Muscle layer of duodenum (tissue), 2 donors: ENCODE measurements around the gene NSMF.
"Not testable (repeated sequence)": the region's sequence is repeated elsewhere in the genome, so short reads cannot be mapped to it uniquely, and the experiment has no call there.

Experiments used
- H3K27ac ChIP-seq: one replicate; pipeline ENCODE4 v1.7.0; 2013; ENCODE audit warnings: mild to moderate bottlenecking, low read length
- H3K27me3 ChIP-seq: one replicate; pipeline ENCODE4 v1.7.0; 2013; ENCODE audit warnings: low read depth, mild to moderate bottlenecking, control low read depth, low read length
- H3K36me3 ChIP-seq, 2 donors: one replicate each; pipeline ENCODE4 v1.7.0; 2013; ENCODE audit warnings: low read length in 2 of 2, control low read depth in 1 of 2, mild to moderate bottlenecking in 1 of 2; ENCODE audit not compliant: insufficient read depth in 2 of 2, control insufficient read depth in 1 of 2
- H3K4me1 ChIP-seq, 2 donors: one replicate each; pipeline ENCODE4 v1.7.0; 2013; ENCODE audit warnings: low read length in 2 of 2, mild to moderate bottlenecking in 2 of 2, control low read depth in 1 of 2, moderate library complexity in 1 of 2; ENCODE audit not compliant: insufficient read depth in 2 of 2, control insufficient read depth in 1 of 2
- H3K4me3 ChIP-seq, 2 donors: one replicate each; pipeline ENCODE4 v1.7.0; 2013; ENCODE audit warnings: low read length in 2 of 2, low read depth in 1 of 2, mild to moderate bottlenecking in 1 of 2
- H3K9me3 ChIP-seq, 2 donors: one replicate each; pipeline ENCODE4 v1.7.0; 2013; ENCODE audit warnings: low read length in 2 of 2, control low read depth in 1 of 2, mild to moderate bottlenecking in 1 of 2; ENCODE audit not compliant: control insufficient read depth in 1 of 2
- donor health status: healthy.

The NSMF gene

DNA sequence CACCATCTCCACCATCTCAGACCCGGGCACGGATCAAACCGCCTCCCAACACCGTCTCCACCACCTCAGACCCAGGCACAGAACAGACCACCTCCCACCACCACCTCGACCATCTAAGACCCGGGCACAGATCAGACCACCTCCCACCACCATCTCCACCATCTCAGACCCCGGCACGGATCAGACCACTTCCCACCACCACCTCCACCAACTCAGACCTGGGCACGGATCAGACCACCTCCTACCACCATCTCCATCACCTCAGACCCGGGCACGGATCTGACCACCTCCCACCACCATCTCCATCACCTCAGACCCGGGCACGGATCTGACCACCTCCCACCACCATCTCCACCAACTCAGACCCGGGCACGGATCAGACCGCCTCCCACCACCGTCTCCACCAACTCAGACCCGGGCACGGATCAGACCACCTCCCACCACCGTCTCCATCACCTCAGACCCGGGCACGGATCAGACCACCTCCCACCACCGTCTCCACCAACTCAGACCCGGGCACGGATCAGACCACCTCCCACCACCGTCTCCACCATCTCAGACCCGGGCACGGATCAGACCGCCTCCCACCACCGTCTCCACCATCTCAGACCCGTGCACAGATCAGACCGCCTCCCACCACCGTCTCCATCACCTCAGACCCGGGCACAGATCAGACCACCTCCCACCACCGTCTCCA is 7.4 kb upstream of the NSMF start:
- not testable (repeated sequence) for H3K27me3 ChIP-seq, H3K36me3 ChIP-seq, H3K9me3 ChIP-seq, H3K27ac ChIP-seq, H3K4me3 ChIP-seq, H3K4me1 ChIP-seq

- H3K4me1 ChIP-seq, result no peaks in the 10 kb centered on the region
These were observed 6.7 kb upstream of the NSMF start for GRCh38 chr9:137465720-137466388.

DNA sequence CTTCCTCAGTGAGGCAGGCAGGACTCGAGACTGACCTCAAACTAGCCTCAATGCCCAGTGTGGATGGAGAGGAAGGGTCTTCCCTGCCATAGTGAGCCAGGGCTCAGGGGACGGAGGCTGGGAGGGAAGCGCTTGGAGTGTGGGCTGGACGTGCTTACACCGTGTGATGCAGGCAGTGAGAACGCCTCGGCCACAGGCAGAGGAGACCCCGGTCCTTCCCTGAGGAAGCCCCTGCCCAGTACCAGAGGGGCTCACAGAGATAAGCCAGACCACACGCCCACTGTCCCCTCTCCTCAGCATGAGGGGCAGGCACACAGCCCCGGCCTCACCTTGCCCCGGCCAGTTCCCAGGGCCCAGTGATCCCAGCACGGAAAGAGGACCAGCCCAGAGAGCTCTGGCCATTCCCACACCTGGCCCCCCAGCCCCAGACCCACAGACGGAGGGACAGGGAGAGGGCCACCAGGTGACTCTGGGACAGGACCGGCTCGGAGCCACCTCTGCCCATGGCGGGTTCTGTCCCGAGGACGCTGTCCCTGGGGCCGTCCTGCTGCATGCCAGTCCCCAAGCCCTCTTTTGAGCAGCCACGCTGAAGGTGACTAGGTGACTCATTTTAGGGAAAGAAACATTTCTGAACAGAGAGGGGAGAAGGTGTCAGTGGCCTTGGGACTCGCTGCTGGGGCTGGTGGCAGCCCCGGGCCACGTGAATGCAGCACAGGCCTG is 6.0 kb upstream of the NSMF start:
- Histone ChIP-seq H3K36me3 (no peaks in the 10 kb centered on the region), H3K4me3 (no peak overlapping the region), H3K9me3 (no peaks in the 10 kb centered on the region), H3K27ac (no peak overlapping the region), H3K27me3 (no peaks in the 10 kb centered on the region), H3K4me1 (no peaks in the 10 kb centered on the region)

More at GRCh38 chr9:137465720-137466388, 6.7 kb upstream of the NSMF start:
- Histone ChIP-seq H3K27me3 (no peaks in the 10 kb centered on the region), H3K27ac (no peak overlapping the region), H3K4me3 (no peak overlapping the region), H3K9me3 (no peaks in the 10 kb centered on the region), H3K36me3 (no peaks in the 10 kb centered on the region)

DNA sequence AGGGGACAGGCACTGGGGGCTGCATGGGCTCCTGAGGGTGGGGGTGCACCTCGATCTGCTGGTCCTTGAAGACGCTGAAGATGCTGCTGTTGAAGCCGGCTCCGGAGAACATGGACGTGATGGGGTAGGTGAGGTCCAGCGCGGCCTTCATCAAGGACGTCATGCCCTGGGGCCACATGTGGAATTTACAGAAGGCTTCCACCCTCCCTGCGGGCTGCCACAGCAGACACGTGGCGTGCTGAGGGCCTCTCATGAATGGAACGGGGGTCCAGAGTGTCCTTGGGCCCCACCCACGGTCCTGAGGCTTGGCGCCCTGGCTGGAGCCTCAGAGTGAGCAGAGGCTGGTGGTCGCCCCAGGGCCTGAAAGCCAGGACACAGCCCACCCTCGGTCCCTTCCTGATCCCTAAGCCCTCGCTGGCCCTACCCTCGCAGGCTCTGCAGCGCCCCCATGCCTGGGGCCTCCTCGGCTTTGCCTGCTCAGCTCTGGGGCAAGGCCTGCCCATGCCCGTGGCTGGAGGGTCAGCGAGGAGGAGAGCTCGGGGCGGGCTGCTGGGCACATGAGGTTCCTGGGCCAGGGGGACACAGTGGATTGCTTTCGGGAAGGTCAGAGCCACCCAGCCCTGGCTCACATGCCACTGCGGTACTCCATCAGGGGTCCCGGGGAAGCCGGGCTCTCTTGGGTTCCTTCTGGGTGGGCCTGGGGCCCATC is 5.3 kb upstream of the NSMF start:
- no peak overlapping the region for H3K4me3 ChIP-seq
- H3K36me3 ChIP-seq, result no peaks in the 10 kb centered on the region
- no peaks in the 10 kb centered on the region for H3K9me3 ChIP-seq
- peaks cover 3 to 5% of the 10 kb centered on the region in 2 donors for H3K4me1 ChIP-seq
- H3K27ac ChIP-seq, result no peak overlapping the region
- no peaks in the 10 kb centered on the region for H3K27me3 ChIP-seq

DNA sequence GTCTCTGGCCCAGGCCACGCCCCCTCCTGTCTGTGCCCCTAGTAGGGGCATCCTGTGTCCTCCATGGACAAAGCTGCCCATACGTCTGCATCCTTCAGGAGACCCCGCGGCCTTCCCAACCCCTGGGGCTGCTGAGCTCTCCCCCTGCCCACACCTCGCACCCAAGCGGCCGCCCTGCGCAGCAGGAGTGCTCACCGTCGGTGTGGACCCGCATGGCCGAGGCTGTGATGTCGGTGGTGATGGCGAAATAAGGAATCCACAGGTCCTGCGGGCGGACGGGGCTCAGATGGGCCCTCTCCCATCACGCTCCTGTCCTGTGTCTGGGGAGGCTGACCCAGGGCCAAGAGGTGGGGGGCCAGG is 4.8 kb upstream of the NSMF start:
- no peaks in the 10 kb centered on the region for H3K36me3 ChIP-seq
- H3K27me3 ChIP-seq, result no peaks in the 10 kb centered on the region
- H3K4me3 ChIP-seq, result no peak overlapping the region
- peaks cover 3 to 5% of the 10 kb centered on the region in 2 donors for H3K4me1 ChIP-seq
- no peak overlapping the region for H3K27ac ChIP-seq
- no peaks in the 10 kb centered on the region for H3K9me3 ChIP-seq

DNA sequence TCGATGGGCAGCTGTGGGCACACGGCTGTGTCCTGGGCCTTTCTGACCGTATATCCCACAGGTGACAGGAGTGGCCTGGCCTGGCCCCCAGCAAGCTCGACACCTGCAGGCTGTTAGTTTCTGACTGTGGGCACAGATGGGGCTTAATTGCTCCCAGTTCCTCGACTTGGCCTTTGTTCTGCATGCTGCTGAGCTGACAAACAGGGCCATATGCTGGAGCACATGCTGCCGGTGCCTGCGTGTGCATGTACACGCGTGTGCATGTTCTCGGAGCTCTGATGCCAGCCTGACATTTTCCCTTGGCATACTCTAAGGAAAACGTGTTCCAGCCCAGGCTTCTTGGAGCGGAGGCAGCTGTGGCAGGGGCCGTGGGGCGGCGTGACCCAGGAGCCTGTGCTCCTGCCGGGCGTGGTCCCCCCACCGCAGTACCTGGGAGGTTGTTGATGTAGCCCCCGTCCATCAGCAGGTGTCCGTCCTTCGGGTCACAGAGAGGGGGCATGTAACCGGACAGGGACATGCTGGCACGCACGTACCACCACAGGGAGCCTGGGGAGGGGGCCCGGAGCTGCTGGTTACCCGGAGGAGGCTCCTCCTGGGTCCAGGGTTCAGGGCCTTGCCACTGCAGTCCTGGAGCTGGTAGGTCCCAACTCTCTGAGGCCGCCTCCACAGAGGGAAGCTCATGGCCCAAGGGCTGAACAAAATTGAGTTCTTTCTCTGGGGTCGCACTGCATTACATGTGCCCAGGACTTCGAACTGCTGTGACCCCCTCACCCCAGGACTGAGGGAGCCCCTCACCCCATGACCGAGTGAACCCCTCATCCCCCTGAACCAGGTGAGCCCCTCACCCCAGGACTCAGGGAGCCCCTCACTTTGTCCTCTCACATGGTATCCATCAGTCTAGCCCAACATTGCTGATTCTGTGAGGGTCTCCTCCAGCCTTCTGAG is 4.1 kb upstream of the NSMF start:
- Histone ChIP-seq H3K27me3 (no peaks in the 10 kb centered on the region), H3K9me3 (no peaks in the 10 kb centered on the region), H3K4me3 (no peak overlapping the region), H3K27ac (no peak overlapping the region), H3K4me1 (peaks cover 3 to 10% of the 10 kb centered on the region in 2 donors), H3K36me3 (no peaks in the 10 kb centered on the region)

DNA sequence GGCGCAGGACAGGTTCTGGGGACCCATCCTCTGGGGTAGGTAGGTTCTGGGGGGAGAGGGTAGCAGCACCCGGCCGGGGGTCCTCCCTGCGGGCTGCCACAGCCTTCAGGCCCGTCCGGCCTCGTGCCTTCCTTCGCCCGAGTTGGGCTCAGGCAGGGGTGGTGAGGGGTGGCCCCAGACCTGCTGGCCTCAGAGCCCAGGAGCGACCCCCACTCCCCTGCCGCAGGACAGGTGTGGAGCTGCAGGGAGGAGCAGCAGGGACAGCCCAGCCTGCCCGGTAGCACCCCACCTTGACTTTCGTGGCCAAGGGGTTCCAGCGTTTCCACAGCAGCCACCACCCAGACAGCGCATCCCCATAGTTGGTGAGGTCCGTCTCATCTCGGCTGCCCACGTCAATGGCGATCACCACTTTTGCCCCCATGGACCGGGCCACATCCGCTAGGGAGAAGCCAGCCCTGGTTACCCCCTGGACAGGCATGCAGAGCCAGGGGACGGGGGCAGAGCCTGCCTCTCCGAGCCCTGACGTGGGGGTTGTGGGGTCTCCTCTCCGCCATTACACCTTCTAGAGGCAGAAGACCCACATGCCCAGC is 3.4 kb upstream of the NSMF start:
- no peak overlapping the region for H3K27ac ChIP-seq
- no peak overlapping the region for H3K4me3 ChIP-seq
- no peaks in the 10 kb centered on the region for H3K9me3 ChIP-seq
- H3K36me3 ChIP-seq, result no peaks in the 10 kb centered on the region
- H3K4me1 ChIP-seq, result peaks cover 3 to 17% of the 10 kb centered on the region in 2 donors
- no peaks in the 10 kb centered on the region for H3K27me3 ChIP-seq

DNA sequence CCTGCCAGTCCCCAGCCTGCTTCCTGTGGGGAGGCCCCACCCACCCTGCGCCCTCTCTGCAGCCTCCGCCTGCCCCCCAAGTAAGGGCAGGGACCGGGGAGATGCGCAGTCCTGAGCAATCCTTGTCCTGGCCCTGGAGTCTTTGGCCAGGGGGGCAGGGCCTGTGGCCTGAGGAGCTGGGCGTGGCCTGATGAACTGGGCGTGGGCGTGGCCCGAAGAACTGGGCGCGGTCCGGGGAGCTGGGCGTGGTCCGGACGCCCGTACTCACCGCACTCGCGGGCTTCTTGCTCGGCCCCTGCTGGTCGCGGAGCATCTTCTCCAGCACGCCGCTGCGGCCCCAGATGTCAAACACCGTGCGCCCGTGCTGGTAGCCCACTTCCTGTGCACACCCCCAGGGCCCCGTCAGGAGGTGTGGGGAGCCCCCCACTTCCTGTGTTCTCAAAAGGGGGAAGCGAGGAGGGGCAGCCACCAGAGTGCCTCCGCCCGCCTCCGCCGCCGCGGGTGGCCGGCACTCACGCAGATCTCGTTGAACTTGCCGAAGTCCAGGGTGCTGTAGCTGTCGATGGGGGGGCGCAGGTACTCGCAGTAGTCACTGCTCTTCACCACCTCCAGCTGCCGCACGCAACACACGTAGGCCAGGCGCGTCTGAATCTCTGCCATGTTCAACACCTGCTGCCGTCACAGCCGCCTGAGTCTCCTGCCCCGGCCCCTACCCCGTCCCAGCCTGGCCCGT is 2.7 kb upstream of the NSMF start:
- H3K27ac ChIP-seq, result no peak overlapping the region
- H3K4me3 ChIP-seq, result no peak overlapping the region
- H3K4me1 ChIP-seq, result peaks cover 3 to 20% of the 10 kb centered on the region in 2 donors
- H3K36me3 ChIP-seq, result no peaks in the 10 kb centered on the region
- no peaks in the 10 kb centered on the region for H3K9me3 ChIP-seq
- H3K27me3 ChIP-seq, result no peaks in the 10 kb centered on the region

GRCh38 chr9:137461316-137461662 is 2.2 kb upstream of the NSMF start:
- H3K36me3 ChIP-seq, result no peaks in the 10 kb centered on the region
- H3K4me3 ChIP-seq, result no peak overlapping the region
- peaks cover 3 to 20% of the 10 kb centered on the region in 2 donors for H3K4me1 ChIP-seq
- no peaks in the 10 kb centered on the region for H3K9me3 ChIP-seq
- H3K27me3 ChIP-seq, result no peaks in the 10 kb centered on the region
- H3K27ac ChIP-seq, result no peak overlapping the region
